HG02884 (cell line): ENCODE measurements around the gene ORAI1.
"Not testable (repeated sequence)": the region's sequence is repeated elsewhere in the genome, so short reads cannot be mapped to it uniquely, and the experiment has no call there.

ENCODE experiments used
- ATAC-seq: cut with Tn5 transposase; IDR thresholded peaks from one replicate; pipeline ENCODE4 v1.9.1; 2021; ENCODE audit warnings: mild to moderate bottlenecking, moderate library complexity; ENCODE audit not compliant: unreplicated experiment

The ORAI1 gene

GRCh38 chr12:121626087-121626852, at the start of gene ORAI1:
ORAI1 (plus strand) TSS chr12:121626530.
- peak; percentile 54 for ATAC-seq

GRCh38 chr12:121576851-121577391, 49.4 kb upstream of the ORAI1 start:
- ATAC-seq, result no peak

GRCh38 chr12:121577443-121578180, 48.7 kb upstream of the ORAI1 start:
- ATAC-seq, result no peak

GRCh38 chr12:121578230-121579189, 47.8 kb upstream of the ORAI1 start:
- ATAC-seq, result no peak

GRCh38 chr12:121579190-121579791, 47.0 kb upstream of the ORAI1 start:
- no peak for ATAC-seq

- ATAC-seq, result no peak
Measured at GRCh38 chr12:121579981-121580868, 46.1 kb upstream of the ORAI1 start.

GRCh38 chr12:121580959-121581685, 45.2 kb upstream of the ORAI1 start, which contains the start of gene KDM2B:
KDM2B (minus strand) TSS chr12:121581023; CDS start chr12:121580911, 112 bp downstream.
- no peak for ATAC-seq

GRCh38 chr12:121581686-121582429, 44.5 kb upstream of the ORAI1 start:
- ATAC-seq, result no peak

- no peak for ATAC-seq
Measured at GRCh38 chr12:121582583-121583333, 43.6 kb upstream of the ORAI1 start.

GRCh38 chr12:121583334-121583661, 43.0 kb upstream of the ORAI1 start:
- ATAC-seq, result not testable (repeated sequence)

GRCh38 chr12:121584885-121585284, 41.4 kb upstream of the ORAI1 start:
- not testable (repeated sequence) for ATAC-seq

GRCh38 chr12:121590476-121591143, 35.7 kb upstream of the ORAI1 start:
- no peak for ATAC-seq

- no peak for ATAC-seq
Measured at GRCh38 chr12:121592320-121592719, 34.0 kb upstream of the ORAI1 start.

- no peak for ATAC-seq
Measured at GRCh38 chr12:121595520-121595919, 30.8 kb upstream of the ORAI1 start.

- ATAC-seq, result no peak
Measured at GRCh38 chr12:121596526-121596925, 29.8 kb upstream of the ORAI1 start.

- no peak for ATAC-seq
Measured at GRCh38 chr12:121600702-121601336, 25.5 kb upstream of the ORAI1 start.
